Uterus (tissue), 4 donors: Measurements from ENCODE around the gene ZMYND15. TPM values are rescaled to one million over a fixed set of nuclear protein-coding genes. Genes with fewer than 3 reads are reported as not detected.

Experiments used
- DNase-seq, 2 donors: peaks; one replicate each; pipeline ENCODE4 v3.0.0-alpha.2; 2019 to 2020
- H3K27ac ChIP-seq, 2 donors: fragments of 200-600 bp; sonication (generic); 1 replicate in 1 of 2; 2 replicates in 1 of 2; pipeline ENCODE4 v1.5.1; 2016 to 2018
- H3K27me3 ChIP-seq, 2 donors: fragments of 200-600 bp; sonication (generic); one replicate each; pipeline ENCODE4 v1.5.1; 2018 to 2019; ENCODE audit warnings: control low read depth in 1 of 2
- H3K36me3 ChIP-seq, 2 donors: fragments of 200-600 bp; sonication (generic); one replicate each; pipeline ENCODE4 v1.5.1; 2019; ENCODE audit warnings: control low read depth in 1 of 2
- H3K4me1 ChIP-seq, 2 donors: fragments of 200-600 bp; sonication (generic); one replicate each; pipeline ENCODE4 v1.5.1; 2018 to 2019; ENCODE audit warnings: control low read depth in 1 of 2
- H3K4me3 ChIP-seq, 2 donors: fragments of 200-600 bp; sonication (generic); 1 replicate in 1 of 2; 2 replicates in 1 of 2; pipeline ENCODE4 v1.5.1; 2018 to 2019; ENCODE audit warnings: mild to moderate bottlenecking in 1 of 2
- H3K9me3 ChIP-seq, 2 donors: fragments of 200-600 bp; sonication (generic); one replicate each; pipeline ENCODE4 v1.5.1; 2019; ENCODE audit warnings: control low read depth in 1 of 2
- CTCF ChIP-seq, 4 experiments: fragments of 200-600 bp in 2 of 4; fragments of 450-650 bp in 2 of 4; sonication (generic) in 2 of 4; IDR thresholded peaks; one replicate each; pipeline ENCODE4 v1.5.1; 2016 to 2019; ENCODE audit warnings: antibody characterized with exemption in 4 of 4, mild to moderate bottlenecking in 2 of 4, moderate library complexity in 1 of 4
- POLR2A ChIP-seq, 2 donors: fragments of 450-650 bp; IDR thresholded peaks; one replicate each; pipeline ENCODE4 v1.6.1; 2016; ENCODE audit warnings: antibody characterized with exemption in 2 of 2, mild to moderate bottlenecking in 1 of 2, moderate library complexity in 1 of 2
- intact Hi-C: fragments of 100-400 bp; cut with DNase I; formaldehyde crosslinking; loops from one replicate; pipeline ENCODE4 v1.15.1; 2023; ENCODE audit warnings: low total_unique reads
- total RNA-seq, 4 donors: library from RNA; depleted of rRNA in 3 of 4; stranded (reverse); fragments of >200 nt in 3 of 4; gene quantifications; one replicate each; pipeline versions ENCODE4 v1.1.0 to v1.2.4, GENCODE V29; 2014 to 2023
- donor health status: DM: yes; HTN: yes; CAD: no.

The ZMYND15 gene
- total RNA-seq, 4 donors from 2014 or later, result 0.58 to 0.69 TPM; not detected in 2

- TF ChIP-seq CTCF (IDR thresholded peaks at IDR 0.05) (no peak), POLR2A (IDR thresholded peaks at IDR 0.05) (no peak)
- Histone ChIP-seq H3K27me3 (peaks cover 3 to 9% of the 10 kb centered on the region in 2 donors), H3K4me1 (no peaks in the 10 kb centered on the region), H3K4me3 (no peak overlapping the region), H3K36me3 (no peaks in the 10 kb centered on the region), H3K9me3 (no peaks in the 10 kb centered on the region), H3K27ac (no peak overlapping the region)
- intact Hi-C loops, result no loop called here
- no peak for DNase-seq
Observed at GRCh38 chr17:4777969-4778760, 38.5 kb downstream of the ZMYND15 start.

- Histone ChIP-seq H3K4me1 (peaks cover 0 to 1% of the 10 kb centered on the region in 2 donors), H3K9me3 (no peaks in the 10 kb centered on the region), H3K4me3 (no peak overlapping the region), H3K27ac (no peak overlapping the region), H3K27me3 (peaks cover 7 to 25% of the 10 kb centered on the region in 2 donors), H3K36me3 (no peaks in the 10 kb centered on the region)
- intact Hi-C loops, result no loop called here
- TF ChIP-seq CTCF (IDR thresholded peaks at IDR 0.05) (no peak), POLR2A (IDR thresholded peaks at IDR 0.05) (no peak)
- DNase-seq, result no peak
Observed at GRCh38 chr17:4780325-4780955, 40.8 kb downstream of the ZMYND15 start.

GRCh38 chr17:4782652-4783051 is 43.0 kb downstream of the ZMYND15 start:
- H3K27ac ChIP-seq, result no peak overlapping the region
- H3K36me3 ChIP-seq, result no peaks in the 10 kb centered on the region
- H3K4me1 ChIP-seq, result peaks cover 0 to 8% of the 10 kb centered on the region in 2 donors
- no peaks in the 10 kb centered on the region for H3K9me3 ChIP-seq
- H3K4me3 ChIP-seq, result no peak overlapping the region
- no peak for DNase-seq
- H3K27me3 ChIP-seq, result peaks cover 7 to 25% of the 10 kb centered on the region in 2 donors
- intact Hi-C loops, result no loop called here
- TF ChIP-seq POLR2A (IDR thresholded peaks at IDR 0.05), result no peak
- no peak for TF ChIP-seq CTCF (IDR thresholded peaks at IDR 0.05)

GRCh38 chr17:4785311-4786105 is 45.9 kb downstream of the ZMYND15 start:
- TF ChIP-seq POLR2A (IDR thresholded peaks at IDR 0.05) (no peak), CTCF (IDR thresholded peaks at IDR 0.05) (no peak)
- no peak for DNase-seq
- no peaks in the 10 kb centered on the region for H3K36me3 ChIP-seq
- H3K27me3 ChIP-seq, result peaks cover 7 to 25% of the 10 kb centered on the region in 2 donors
- intact Hi-C loops, result loop anchor here (5.0 kb wide), 1 partner anchor 112 kb away; the partner anchor contains the start of gene C17orf107
- H3K4me1 ChIP-seq, result peaks cover 0 to 8% of the 10 kb centered on the region in 2 donors
- no peaks in the 10 kb centered on the region for H3K9me3 ChIP-seq
- no peak overlapping the region for H3K27ac ChIP-seq
- H3K4me3 ChIP-seq, result peak overlapping the region; percentile 23 to 31
